GM23248 (cell line): ENCODE results near the gene GRID2. TPM values are rescaled to one million over a fixed set of nuclear protein-coding genes. Genes with fewer than 3 reads are reported as not detected.
"Not testable (repeated sequence)": the region's sequence is repeated elsewhere in the genome, so short reads cannot be mapped to it uniquely, and the experiment has no call there.

Source experiments
- DNase-seq: peaks from one replicate; pipeline ENCODE4 v3.0.0-alpha.2; 2015
- H2AFZ ChIP-seq: fragments of 200-600 bp; sonication (generic); 2 replicates; pipeline ENCODE4 v1.6.1; 2016; ENCODE audit warnings: antibody characterized with exemption
- H3F3A ChIP-seq: fragments of 200-600 bp; sonication (generic); 2 replicates; pipeline ENCODE4 v1.6.1; 2016; ENCODE audit warnings: mild to moderate bottlenecking, antibody characterized with exemption, mixed run types; ENCODE audit not compliant: insufficient read depth
- H3K27ac ChIP-seq: fragments of 200-600 bp; sonication (generic); 2 replicates; pipeline ENCODE4 v1.5.1; 2016; ENCODE audit warnings: mild to moderate bottlenecking
- H3K27me3 ChIP-seq: fragments of 200-600 bp; sonication (generic); replicated peaks from 2 replicates; pipeline ENCODE4 v1.6.1; 2016; ENCODE audit warnings: mild to moderate bottlenecking; ENCODE audit not compliant: insufficient read depth
- H3K36me3 ChIP-seq: fragments of 200-600 bp; sonication (generic); 2 replicates; pipeline ENCODE4 v1.6.1; 2016; ENCODE audit warnings: low read depth, mild to moderate bottlenecking
- H3K4me1 ChIP-seq: fragments of 200-600 bp; sonication (generic); 2 replicates; pipeline ENCODE4 v1.6.1; 2016; ENCODE audit warnings: mild to moderate bottlenecking; ENCODE audit not compliant: insufficient read depth
- H3K4me2 ChIP-seq: fragments of 200-600 bp; sonication (generic); one replicate; pipeline ENCODE4 v1.6.1; 2016; ENCODE audit warnings: mild to moderate bottlenecking; ENCODE audit not compliant: unreplicated experiment
- H3K4me3 ChIP-seq: fragments of 200-600 bp; sonication (generic); 2 replicates; pipeline ENCODE4 v1.5.1; 2016; ENCODE audit warnings: mild to moderate bottlenecking
- H3K79me2 ChIP-seq: fragments of 200-600 bp; sonication (generic); 2 replicates; pipeline ENCODE4 v1.6.1; 2016; ENCODE audit warnings: mild to moderate bottlenecking; ENCODE audit not compliant: insufficient read depth
- H3K9ac ChIP-seq: fragments of 200-600 bp; sonication (generic); 2 replicates; pipeline ENCODE4 v1.6.1; 2016; ENCODE audit warnings: mild to moderate bottlenecking
- H3K9me2 ChIP-seq: fragments of 200-600 bp; sonication (generic); 2 replicates; pipeline ENCODE4 v1.6.1; 2016; ENCODE audit warnings: mixed run types, mild to moderate bottlenecking, moderate library complexity; ENCODE audit not compliant: insufficient read depth
- H3K9me3 ChIP-seq: fragments of 200-600 bp; sonication (generic); one replicate; pipeline ENCODE4 v1.6.1; 2017; ENCODE audit warnings: low read depth
- H4K20me1 ChIP-seq: fragments of 200-600 bp; sonication (generic); 2 replicates; pipeline ENCODE4 v1.6.0; 2016; ENCODE audit not compliant: insufficient read depth
- EZH2 ChIP-seq: fragments of 200-600 bp; sonication (generic); IDR thresholded peaks from 2 replicates; pipeline ENCODE4 v1.6.1; 2018; ENCODE audit warnings: antibody characterized with exemption, mild to moderate bottlenecking; ENCODE audit not compliant: insufficient read depth, poor library complexity, severe bottlenecking
- EZH2phosphoT487 ChIP-seq: fragments of 200-600 bp; sonication (generic); IDR thresholded peaks from 2 replicates; pipeline ENCODE4 v1.6.1; 2018; ENCODE audit warnings: antibody characterized with exemption, moderate library complexity, mild to moderate bottlenecking, low read depth; ENCODE audit not compliant: insufficient read depth
- WGBS, 2 experiments: methylation state at CpG; one replicate each; pipeline ENCODE4 v1.1.6; 2015 to 2017; ENCODE audit warnings: low lambda C conversion rate in 2 of 2, low coverage in 1 of 2; ENCODE audit errors: missing lambda C conversion rate in 2 of 2; 5-methylcytosine and 5-hydroxymethylcytosine counted together
- in situ Hi-C: fragments of 300-500 bp; cut with MboI; formaldehyde crosslinking; loops from 2 replicates; pipeline ENCODE4 v1.15.0; 2020
- polyA plus RNA-seq: library from polyadenylated mRNA; unstranded; fragments of >200 nt; fragmentation: Nextera tagmentation; extraction: Ambion mirVana; gene quantifications from 2 replicates; pipeline ENCODE4 v1.2.1, GENCODE V29; 2016
- total RNA-seq: library from RNA; depleted of rRNA; stranded (reverse); fragments of >200 nt; shearing (Covaris generic); gene quantifications from 2 replicates; pipeline ENCODE4 v1.2.3, GENCODE V29; 2014

The GRID2 gene
- total and polyA plus RNA-seq, 2 experiments from 2014 or later = not detected

GRCh38 chr4:92406488-92406887 lies 102.7 kb downstream of the GRID2 start:
- H3K27me3 ChIP-seq = no peaks in the 10 kb centered on the region
- no peak overlapping the region for H3K4me3 ChIP-seq
- DNase-seq = no peak
- in situ Hi-C loops = no loop called here
- H3K79me2 ChIP-seq = no peaks in the 10 kb centered on the region
- H3K27ac ChIP-seq = no peak overlapping the region
- H3K4me1 ChIP-seq = no peaks in the 10 kb centered on the region
- WGBS, 2 experiments = 32 to 45% methylated on average over 1 of the region's 1 CpG
- no peaks in the 10 kb centered on the region for H3K36me3 ChIP-seq
- H3K9me3 ChIP-seq = no peaks in the 10 kb centered on the region
- TF ChIP-seq EZH2phosphoT487 (no peak), EZH2 (no peak)
- no peak overlapping the region for H2AFZ ChIP-seq
- H3K9me2 ChIP-seq = no peaks in the 10 kb centered on the region
- H3K4me2 ChIP-seq = no peak overlapping the region
- H4K20me1 ChIP-seq = no peaks in the 10 kb centered on the region
- no peaks in the 10 kb centered on the region for H3F3A ChIP-seq
- H3K9ac ChIP-seq = no peak overlapping the region

GRCh38 chr4:92421920-92422319 lies 118.2 kb downstream of the GRID2 start:
- TF ChIP-seq EZH2 (no peak), EZH2phosphoT487 (no peak)
- H3K9ac ChIP-seq = no peak overlapping the region
- in situ Hi-C loops = no loop called here
- no peak for DNase-seq
- H3K9me3 ChIP-seq = no peaks in the 10 kb centered on the region
- no peak overlapping the region for H3K27ac ChIP-seq
- H3K27me3 ChIP-seq = no peaks in the 10 kb centered on the region
- no peaks in the 10 kb centered on the region for H3F3A ChIP-seq
- H3K9me2 ChIP-seq = no peaks in the 10 kb centered on the region
- no peak overlapping the region for H3K4me3 ChIP-seq
- H2AFZ ChIP-seq = no peak overlapping the region
- no peaks in the 10 kb centered on the region for H4K20me1 ChIP-seq
- H3K4me1 ChIP-seq = no peaks in the 10 kb centered on the region
- H3K4me2 ChIP-seq = no peak overlapping the region
- H3K79me2 ChIP-seq = no peaks in the 10 kb centered on the region
- WGBS, 2 experiments = 0 to 3% methylated on average over 2 of the region's 2 CpGs
- no peaks in the 10 kb centered on the region for H3K36me3 ChIP-seq

GRCh38 chr4:92433272-92433758 lies 129.5 kb downstream of the GRID2 start:
- Histone ChIP-seq H3K4me3 (no peak overlapping the region), H3K27ac (no peak overlapping the region), H3K79me2 (no peaks in the 10 kb centered on the region), H3K4me1 (no peaks in the 10 kb centered on the region), H3K4me2 (no peak overlapping the region), H3K9me3 (no peaks in the 10 kb centered on the region), H2AFZ (no peak overlapping the region), H3K9ac (no peak overlapping the region), H3K27me3 (no peaks in the 10 kb centered on the region), H3K9me2 (no peaks in the 10 kb centered on the region), H3K36me3 (no peaks in the 10 kb centered on the region), H3F3A (no peaks in the 10 kb centered on the region), H4K20me1 (no peaks in the 10 kb centered on the region)
- 50 to 58% methylated on average over 4 of the region's 4 CpGs for WGBS, 2 experiments
- TF ChIP-seq EZH2phosphoT487 (no peak), EZH2 (no peak)
- no peak for DNase-seq
- in situ Hi-C loops = no loop called here

DNA sequence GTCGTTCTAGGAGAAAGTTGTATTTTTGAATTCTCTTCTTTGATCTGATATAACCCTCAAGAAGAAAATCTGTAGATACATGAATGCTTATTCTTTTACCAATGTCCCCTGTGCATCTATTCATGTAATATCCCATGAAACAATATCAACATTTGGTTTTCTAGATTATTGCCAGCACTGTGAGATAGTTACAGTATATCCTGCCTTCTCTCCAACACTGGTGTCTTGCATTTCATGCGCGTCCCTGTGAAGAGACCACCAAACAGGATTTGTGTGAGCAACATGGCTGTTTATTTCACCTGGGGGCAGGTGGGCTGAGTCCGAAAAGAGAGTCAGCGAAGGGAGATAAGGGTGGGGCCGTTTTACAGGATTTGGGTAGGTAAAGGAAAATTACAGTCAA lies 135.0 kb downstream of the GRID2 start:
- H2AFZ ChIP-seq, H3K4me1 ChIP-seq, H3K9me3 ChIP-seq, H3K4me3 ChIP-seq, H3K9me2 ChIP-seq, H3K4me2 ChIP-seq, H3K27me3 ChIP-seq, H3K36me3 ChIP-seq, H3K9ac ChIP-seq, DNase-seq, H3F3A ChIP-seq, H4K20me1 ChIP-seq, H3K27ac ChIP-seq, in situ Hi-C loops, H3K79me2 ChIP-seq: not testable (repeated sequence)
- 48 to 57% methylated on average over 6 of the region's 6 CpGs for WGBS, 2 experiments

- in situ Hi-C loops, H4K20me1 ChIP-seq, H3K9me3 ChIP-seq: not testable (repeated sequence)
These were observed 138.4 kb downstream of the GRID2 start for GRCh38 chr4:92442131-92442530.

DNA sequence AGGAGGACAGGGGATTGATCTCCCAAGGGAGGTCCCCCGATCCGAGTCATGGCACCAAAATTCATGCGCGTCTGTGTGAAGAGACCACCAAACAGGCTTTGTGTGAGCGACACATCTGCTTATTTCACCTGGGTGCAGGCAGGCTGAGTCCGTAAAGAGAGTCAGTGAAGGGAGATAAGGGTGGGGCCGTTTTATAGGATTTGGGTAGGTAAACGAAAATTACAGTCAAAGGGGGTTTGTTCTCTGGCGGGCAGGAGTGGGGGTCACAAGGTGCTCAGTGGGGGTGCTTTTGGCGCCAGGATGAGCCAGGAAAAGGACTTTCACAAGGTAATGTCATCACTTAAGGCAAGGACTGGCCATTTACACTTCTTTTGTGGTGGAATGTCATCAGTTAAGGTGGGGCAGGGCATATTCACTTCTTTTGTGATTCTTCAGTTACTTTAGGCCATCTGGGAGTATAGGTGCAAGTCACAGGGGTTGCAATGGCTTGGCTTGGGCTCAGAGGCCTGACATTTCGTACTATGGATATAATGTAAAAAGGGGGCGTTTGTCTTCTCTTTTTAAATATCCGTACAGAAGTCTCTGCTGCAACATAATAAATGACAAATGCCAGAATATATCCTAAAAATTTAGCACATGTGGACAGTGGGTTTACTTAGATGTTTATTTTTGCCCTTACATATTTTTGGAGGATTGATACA lies 140.5 kb downstream of the GRID2 start:
- H3K4me1 ChIP-seq, H3K4me3 ChIP-seq, in situ Hi-C loops, H3K27me3 ChIP-seq, H3K9me2 ChIP-seq, DNase-seq, H3K9ac ChIP-seq, H4K20me1 ChIP-seq, H3K36me3 ChIP-seq, H3K27ac ChIP-seq, H3K9me3 ChIP-seq, H3K79me2 ChIP-seq, H3K4me2 ChIP-seq, H3F3A ChIP-seq, H2AFZ ChIP-seq: not testable (repeated sequence)
- WGBS, 2 experiments = 30 to 34% methylated on average over 13 of the region's 13 CpGs

More at GRCh38 chr4:92442131-92442530, 138.4 kb downstream of the GRID2 start:
- not testable (repeated sequence) for H3K9me2 ChIP-seq, DNase-seq, H2AFZ ChIP-seq, H3K4me1 ChIP-seq, H3K36me3 ChIP-seq, H3K27me3 ChIP-seq, H3F3A ChIP-seq, H3K79me2 ChIP-seq, H3K9ac ChIP-seq, H3K4me2 ChIP-seq, H3K4me3 ChIP-seq, H3K27ac ChIP-seq
- WGBS, 2 experiments = 65 to 69% methylated on average over 16 to 20 of the region's 20 CpGs
